GM12872 (cell line): Measurements from ENCODE around the gene PDE8B.

ENCODE experiments used
- TF ChIP-seq, protein P1 (sequence below): IDR thresholded peaks from 3 replicates; pipeline ENCODE4 v1.5.1; 2011; ENCODE audit warnings: low read depth, mild to moderate bottlenecking, low read length, moderate library complexity; ENCODE audit not compliant: insufficient read depth

Gene PDE8B

DNA sequence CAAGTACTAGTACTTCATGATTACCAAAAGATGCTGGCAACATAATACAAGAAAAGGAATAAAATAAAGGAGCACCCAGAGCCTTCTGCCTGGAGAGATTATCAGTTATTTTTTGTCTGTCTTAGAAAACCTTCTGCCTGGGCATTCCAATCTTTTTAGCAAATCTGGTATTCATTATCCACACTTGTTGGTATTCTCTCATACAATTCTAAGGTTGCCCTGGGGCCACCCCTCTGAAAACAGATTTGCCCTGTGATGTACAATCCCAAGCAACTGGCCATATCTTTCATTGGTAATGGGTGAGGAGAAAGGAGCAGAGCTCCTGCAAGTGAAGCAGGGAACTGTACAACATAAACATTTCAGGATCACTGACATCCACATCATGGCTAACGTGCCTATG lies 233.9 kb downstream of the PDE8B start:
- TF ChIP-seq, protein P1, sequence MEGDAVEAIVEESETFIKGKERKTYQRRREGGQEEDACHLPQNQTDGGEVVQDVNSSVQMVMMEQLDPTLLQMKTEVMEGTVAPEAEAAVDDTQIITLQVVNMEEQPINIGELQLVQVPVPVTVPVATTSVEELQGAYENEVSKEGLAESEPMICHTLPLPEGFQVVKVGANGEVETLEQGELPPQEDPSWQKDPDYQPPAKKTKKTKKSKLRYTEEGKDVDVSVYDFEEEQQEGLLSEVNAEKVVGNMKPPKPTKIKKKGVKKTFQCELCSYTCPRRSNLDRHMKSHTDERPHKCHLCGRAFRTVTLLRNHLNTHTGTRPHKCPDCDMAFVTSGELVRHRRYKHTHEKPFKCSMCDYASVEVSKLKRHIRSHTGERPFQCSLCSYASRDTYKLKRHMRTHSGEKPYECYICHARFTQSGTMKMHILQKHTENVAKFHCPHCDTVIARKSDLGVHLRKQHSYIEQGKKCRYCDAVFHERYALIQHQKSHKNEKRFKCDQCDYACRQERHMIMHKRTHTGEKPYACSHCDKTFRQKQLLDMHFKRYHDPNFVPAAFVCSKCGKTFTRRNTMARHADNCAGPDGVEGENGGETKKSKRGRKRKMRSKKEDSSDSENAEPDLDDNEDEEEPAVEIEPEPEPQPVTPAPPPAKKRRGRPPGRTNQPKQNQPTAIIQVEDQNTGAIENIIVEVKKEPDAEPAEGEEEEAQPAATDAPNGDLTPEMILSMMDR, result no peak

DNA sequence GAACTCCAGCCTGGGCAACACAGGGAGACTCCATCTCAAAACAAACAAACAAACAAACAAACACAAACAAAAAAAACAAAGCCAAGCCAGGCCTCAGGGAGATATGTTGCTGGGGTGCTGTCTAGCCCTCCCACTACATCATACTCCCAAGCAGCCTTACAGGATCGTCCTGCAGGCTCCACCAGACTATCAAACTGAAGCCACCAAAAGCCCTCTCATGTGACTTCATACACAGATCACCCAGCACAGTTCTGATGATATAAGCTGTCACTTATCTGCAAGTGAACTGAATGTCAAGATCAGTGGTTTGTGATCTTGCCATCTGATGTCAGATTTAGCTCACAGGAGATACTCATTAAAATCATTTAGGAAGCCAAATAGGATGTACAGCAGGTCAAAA lies 238.4 kb downstream of the PDE8B start:
- TF ChIP-seq, protein P1, result no peak

DNA sequence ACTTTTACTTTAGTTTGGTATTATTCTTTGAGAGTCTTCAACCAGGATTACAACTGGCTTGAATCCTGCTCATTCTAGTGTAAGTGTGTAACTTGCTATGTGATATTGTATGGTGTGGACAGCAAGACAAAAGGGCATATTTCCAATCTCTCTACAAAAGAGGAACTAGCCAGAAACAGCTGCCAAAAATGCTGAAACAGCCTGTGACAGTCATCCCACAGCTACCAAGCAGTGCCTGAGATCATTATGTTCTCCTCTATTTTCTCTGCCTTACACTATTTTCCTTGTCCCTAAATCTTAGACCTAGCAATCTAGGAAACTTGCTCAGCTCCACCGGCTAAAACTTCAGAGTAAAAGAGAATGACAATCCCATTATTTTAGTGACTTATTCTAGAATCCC lies 238.8 kb downstream of the PDE8B start:
- TF ChIP-seq, protein P1, result no peak

DNA sequence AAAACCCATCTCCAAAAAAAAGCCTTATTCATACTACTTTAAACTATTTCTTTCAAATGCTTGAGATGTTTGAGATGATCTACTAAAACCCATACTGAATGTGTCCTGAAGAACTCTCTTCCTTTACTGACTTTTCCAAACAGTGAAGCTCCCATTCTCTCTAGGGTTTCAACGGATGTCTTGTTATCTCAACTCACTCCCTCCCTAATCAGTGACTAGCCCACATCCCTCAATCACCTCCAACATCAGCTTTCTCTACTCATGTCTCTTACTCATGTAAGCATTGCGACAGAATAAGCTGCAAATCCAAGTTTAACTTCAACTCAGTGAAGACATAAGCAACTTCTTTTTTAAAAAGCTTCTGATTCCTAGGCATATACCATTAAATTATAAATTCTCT lies 239.5 kb downstream of the PDE8B start:
- TF ChIP-seq, protein P1, result no peak

DNA sequence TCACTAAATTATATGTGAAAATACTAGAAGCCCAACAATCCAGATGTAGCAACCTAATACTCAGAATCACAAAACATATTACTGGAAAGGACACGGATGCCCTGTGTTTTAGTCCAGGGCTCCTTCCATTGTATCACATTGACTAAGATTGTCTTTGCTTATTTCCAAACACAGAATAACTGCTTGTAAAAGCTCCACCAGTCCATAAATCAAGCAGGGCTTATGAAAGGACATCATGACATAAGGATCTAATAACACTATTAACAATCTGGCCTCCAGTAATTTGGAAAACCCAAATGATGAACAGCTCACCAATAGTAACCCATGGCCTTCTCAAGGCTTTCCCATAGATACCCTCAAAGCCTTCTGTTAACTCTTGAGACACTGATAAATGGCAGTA lies 241.9 kb downstream of the PDE8B start:
- TF ChIP-seq, protein P1, result no peak

DNA sequence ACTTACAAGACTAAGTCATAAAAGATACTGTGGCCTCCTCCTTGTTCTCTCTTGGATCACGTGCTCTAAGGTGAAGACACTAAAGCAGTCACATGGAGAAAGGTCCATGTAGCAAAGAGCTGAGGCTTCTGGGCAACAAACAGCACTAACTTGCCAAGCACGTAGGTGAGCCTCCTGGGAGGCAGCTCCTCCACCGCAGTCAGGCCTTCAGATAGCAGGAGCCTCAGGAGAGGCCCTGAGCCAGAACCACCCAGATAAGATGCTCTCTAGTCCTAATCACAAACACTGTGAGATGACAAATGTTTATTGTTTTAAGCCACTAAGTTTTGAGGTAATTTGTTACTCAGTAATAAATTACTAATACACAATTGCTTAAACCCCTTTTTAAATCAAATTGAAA lies 243.6 kb downstream of the PDE8B start:
- TF ChIP-seq, protein P1, result no peak

DNA sequence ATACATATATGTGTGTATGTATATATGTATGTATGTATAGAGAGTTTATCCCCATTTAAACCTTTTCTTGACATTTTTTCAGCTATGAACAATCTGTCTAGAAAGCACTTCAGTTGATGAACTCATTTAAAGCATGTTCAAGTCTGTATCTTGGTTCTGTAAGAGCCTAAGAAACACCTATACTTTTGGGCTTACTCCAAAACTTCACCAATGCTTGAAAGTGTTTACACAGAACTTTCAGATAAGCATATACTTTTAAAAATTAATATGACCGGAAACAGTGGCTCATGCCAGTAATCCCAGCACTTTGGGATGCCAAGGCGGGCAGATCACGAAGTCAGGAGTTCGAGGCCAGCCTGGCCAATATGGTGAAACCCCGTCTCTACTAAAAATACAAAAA lies 250.8 kb downstream of the PDE8B start:
- TF ChIP-seq, protein P1, result no peak

DNA sequence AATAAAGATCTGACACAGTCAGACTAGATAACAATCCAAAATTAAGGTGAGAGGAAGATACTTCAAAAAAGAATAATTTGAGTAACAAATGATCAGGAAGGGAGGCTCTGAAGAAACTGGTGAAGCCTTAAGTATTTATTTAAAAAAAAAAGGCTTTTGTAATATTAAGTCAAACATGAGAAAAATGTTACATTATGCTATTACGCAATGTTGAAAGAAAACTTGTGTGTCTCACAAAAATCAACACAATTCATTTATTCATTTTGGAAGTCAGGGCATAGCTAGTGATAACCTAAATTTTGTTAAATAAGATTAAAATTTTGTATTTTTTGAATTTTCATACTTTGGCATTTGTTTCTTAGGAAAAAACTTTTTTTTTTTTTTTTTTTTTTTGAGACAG lies 253.4 kb downstream of the PDE8B start:
- TF ChIP-seq, protein P1, result no peak
